CD4-positive, alpha-beta T cell treated with Interleukin-17A for 4 hours (primary cell): ENCODE results near the gene ADH4.
"Not testable (repeated sequence)": the region's sequence is repeated elsewhere in the genome, so short reads cannot be mapped to it uniquely, and the experiment has no call there.

Experiments
- DNase-seq: peaks from one replicate; pipeline ENCODE4 v3.0.0-alpha.2; 2020; ENCODE audit warnings: mixed read lengths

Gene ADH4

GRCh38 chr4:99131378-99131777 lies 12.7 kb downstream of the ADH4 start:
- DNase-seq: no peak

- no peak for DNase-seq
Observed at GRCh38 chr4:99126376-99126775, 17.7 kb downstream of the ADH4 start.

- no peak for DNase-seq
Observed at GRCh38 chr4:99121008-99121407, 23.1 kb downstream of the ADH4 start.

GRCh38 chr4:99120501-99120900 lies 23.6 kb downstream of the ADH4 start:
- DNase-seq: no peak

GRCh38 chr4:99117876-99118693 lies 26.0 kb downstream of the ADH4 start:
- DNase-seq: no peak

- DNase-seq: not testable (repeated sequence)
Observed at GRCh38 chr4:99117122-99117841, 26.8 kb downstream of the ADH4 start.

- not testable (repeated sequence) for DNase-seq
Observed at GRCh38 chr4:99109286-99109685, 34.8 kb downstream of the ADH4 start.

- no peak for DNase-seq
Observed at GRCh38 chr4:99104153-99104552, 39.9 kb downstream of the ADH4 start.

GRCh38 chr4:99103166-99103565 lies 40.9 kb downstream of the ADH4 start:
- DNase-seq: no peak

GRCh38 chr4:99102634-99103033 lies 41.5 kb downstream of the ADH4 start:
- no peak for DNase-seq

- DNase-seq: no peak
Observed at GRCh38 chr4:99100876-99101275, 43.2 kb downstream of the ADH4 start.

- not testable (repeated sequence) for DNase-seq
Observed at GRCh38 chr4:99099814-99100213, 44.3 kb downstream of the ADH4 start.

- no peak for DNase-seq
Observed at GRCh38 chr4:99099311-99099710, 44.8 kb downstream of the ADH4 start.

GRCh38 chr4:99091841-99092240 lies 52.3 kb downstream of the ADH4 start:
- not testable (repeated sequence) for DNase-seq

GRCh38 chr4:99091216-99091575 lies 52.9 kb downstream of the ADH4 start:
- DNase-seq: no peak

- no peak for DNase-seq
Observed at GRCh38 chr4:99090481-99091215, 53.4 kb downstream of the ADH4 start.

- DNase-seq: peak; percentile 96
Observed at GRCh38 chr4:99088481-99089365, 55.4 kb downstream of the ADH4 start, which contains the start of gene ADH5. ADH5 (minus strand) TSS chr4:99088788; CDS start chr4:99088700, 88 bp downstream.

GRCh38 chr4:99088023-99088449 lies 56.1 kb downstream of the ADH4 start:
- peak; percentile 38 for DNase-seq

GRCh38 chr4:99084595-99084994 lies 59.5 kb downstream of the ADH4 start:
- DNase-seq: no peak

- no peak for DNase-seq
Observed at GRCh38 chr4:99082192-99082591, 61.9 kb downstream of the ADH4 start.

- not testable (repeated sequence) for DNase-seq
Observed at GRCh38 chr4:99080869-99081268, 63.2 kb downstream of the ADH4 start.

- no peak for DNase-seq
Observed at GRCh38 chr4:99079625-99080295, 64.3 kb downstream of the ADH4 start.
